Measurements from ENCODE around the gene NPHP4.
"Not testable (repeated sequence)": the region's sequence is repeated elsewhere in the genome, so short reads cannot be mapped to it uniquely, and the experiment has no call there.

NPHP4 gene

GRCh38 chr1:5907966-5908365 lies 84.3 kb downstream of the NPHP4 start:
- no peak for DNase-seq

- DNase-seq = no peak
Observed at GRCh38 chr1:5907386-5907785, 84.8 kb downstream of the NPHP4 start.

- no peak for DNase-seq
Observed at GRCh38 chr1:5906966-5907365, 85.3 kb downstream of the NPHP4 start.

GRCh38 chr1:5906116-5906515 lies 86.1 kb downstream of the NPHP4 start:
- DNase-seq = no peak

DNA sequence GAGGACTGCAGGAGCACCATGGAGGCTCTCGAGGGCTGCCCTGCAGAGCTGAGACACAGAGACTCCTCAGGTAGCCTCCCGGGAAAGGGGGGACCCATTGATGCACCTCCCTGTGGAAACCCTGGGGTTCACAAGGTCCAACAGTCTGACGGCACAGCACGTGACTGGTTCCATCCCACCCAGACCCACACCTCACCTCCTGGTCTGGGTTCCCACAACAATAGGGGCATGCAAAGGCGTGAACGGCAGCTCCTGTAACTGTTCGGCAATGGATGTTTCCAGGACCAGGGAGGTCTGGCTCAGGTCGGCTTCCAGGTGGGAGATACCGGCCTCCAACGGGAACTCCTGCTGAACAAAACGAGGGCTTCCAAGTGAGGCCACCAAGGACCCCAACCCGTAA lies 86.8 kb downstream of the NPHP4 start:
- DNase-seq = no peak

- DNase-seq = no peak
Observed at GRCh38 chr1:5904551-5904950, 87.7 kb downstream of the NPHP4 start.

DNA sequence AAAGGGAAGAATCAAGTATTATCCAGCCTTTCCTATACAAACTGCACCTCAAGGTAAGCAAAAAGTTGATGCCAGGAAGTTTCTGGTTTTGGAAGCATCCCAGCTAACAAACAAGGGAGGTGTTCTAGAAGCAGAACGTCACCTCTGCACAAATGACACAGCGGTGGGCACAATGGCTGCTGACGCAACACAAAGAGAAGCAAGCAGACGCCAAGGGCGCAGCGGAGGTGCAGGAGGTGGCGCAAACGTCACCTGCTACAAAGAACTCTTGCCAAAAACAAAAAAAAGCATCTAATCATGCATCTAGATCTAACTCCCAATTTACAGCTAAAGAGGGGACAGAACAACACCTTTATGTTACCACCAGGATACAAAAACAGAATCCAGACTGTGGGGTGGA lies 88.5 kb downstream of the NPHP4 start:
- DNase-seq = no peak

- no peak for DNase-seq
Observed at GRCh38 chr1:5903031-5903430, 89.2 kb downstream of the NPHP4 start.

DNA sequence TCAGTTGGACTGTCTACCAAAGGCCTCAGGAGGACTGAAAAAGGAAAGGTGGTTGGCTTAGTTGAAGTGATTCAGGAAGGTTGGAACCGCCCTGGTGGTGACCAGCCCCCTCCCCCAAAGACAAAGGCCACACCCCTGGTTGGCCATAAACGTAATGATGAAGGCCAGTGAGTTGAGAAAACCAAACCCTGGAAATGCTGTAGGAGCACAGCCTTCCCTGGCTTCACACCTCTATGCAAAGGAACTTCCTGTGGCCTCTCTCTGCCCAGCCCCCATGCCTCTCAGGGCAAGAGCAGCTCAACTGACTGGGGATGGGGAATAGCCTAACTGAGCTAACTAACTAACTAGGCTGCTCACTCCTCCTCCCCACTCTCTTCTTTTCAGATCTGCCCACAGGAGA lies 90.4 kb downstream of the NPHP4 start:
- DNase-seq = no peak

- DNase-seq = no peak
Observed at GRCh38 chr1:5901150-5901549, 91.1 kb downstream of the NPHP4 start.

DNA sequence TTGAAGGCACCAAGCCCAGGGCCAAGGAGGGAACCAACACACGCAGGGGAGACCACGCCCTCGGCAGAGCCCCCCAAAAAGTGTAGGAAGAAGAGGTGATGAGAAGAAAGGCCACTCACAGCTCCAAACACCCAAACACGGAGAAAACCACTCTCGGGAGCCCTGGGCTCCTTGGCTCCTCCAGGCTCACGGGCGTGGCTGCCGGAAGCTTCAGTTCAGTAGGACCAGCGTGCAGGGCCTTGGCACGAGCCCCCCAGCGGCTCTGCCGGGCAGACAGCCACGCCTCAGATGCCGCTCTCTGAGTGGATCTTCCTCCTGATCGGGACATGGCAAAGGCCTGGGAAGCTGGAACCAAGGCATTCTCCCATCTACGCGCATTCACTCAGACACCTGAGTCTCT lies 94.0 kb downstream of the NPHP4 start:
- DNase-seq = no peak

DNA sequence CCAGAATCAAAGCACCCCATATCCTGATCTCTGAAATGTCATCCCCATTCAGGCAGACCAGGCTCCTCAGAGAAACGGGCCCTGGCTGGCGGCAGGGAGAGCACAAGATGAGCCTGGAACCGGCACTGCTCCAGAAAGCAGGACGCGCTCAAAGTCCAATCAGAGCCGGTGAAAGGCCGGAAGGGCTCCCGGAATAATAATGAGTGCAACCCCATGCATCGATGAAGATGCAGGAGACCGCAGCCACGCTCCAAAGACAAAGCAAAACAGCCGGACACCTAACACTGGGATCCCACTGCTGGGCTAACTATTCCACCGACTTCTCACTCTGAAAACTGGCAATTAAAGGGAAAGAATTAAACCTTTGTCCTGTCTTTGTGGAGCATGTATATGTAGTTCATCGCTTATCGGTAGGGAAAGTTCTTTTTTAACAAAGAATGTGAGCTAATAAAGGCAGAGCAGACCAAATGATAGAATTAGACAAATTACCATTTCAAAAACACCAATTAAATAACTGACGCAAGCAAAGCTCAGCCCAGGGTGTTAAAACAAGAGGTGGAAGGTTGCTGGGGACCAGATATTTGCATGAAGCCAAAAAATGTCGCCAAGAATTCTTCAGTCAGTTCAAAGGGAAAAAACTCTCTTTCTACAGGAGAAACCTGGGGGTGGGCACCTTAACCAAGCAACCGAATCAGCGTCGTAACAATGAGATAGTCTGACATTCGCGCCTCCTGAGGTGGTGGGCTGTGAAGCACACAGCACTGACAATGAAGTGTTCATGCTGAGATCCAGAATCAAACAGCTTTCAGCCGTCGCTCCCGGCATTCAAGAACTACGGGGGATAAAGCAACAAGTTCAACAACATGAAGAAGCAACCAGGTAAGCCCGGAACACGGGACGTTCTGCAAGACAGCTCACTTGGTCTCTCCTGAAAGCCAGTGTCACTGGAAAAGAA lies 95.2 kb downstream of the NPHP4 start:
- no peak for DNase-seq

DNA sequence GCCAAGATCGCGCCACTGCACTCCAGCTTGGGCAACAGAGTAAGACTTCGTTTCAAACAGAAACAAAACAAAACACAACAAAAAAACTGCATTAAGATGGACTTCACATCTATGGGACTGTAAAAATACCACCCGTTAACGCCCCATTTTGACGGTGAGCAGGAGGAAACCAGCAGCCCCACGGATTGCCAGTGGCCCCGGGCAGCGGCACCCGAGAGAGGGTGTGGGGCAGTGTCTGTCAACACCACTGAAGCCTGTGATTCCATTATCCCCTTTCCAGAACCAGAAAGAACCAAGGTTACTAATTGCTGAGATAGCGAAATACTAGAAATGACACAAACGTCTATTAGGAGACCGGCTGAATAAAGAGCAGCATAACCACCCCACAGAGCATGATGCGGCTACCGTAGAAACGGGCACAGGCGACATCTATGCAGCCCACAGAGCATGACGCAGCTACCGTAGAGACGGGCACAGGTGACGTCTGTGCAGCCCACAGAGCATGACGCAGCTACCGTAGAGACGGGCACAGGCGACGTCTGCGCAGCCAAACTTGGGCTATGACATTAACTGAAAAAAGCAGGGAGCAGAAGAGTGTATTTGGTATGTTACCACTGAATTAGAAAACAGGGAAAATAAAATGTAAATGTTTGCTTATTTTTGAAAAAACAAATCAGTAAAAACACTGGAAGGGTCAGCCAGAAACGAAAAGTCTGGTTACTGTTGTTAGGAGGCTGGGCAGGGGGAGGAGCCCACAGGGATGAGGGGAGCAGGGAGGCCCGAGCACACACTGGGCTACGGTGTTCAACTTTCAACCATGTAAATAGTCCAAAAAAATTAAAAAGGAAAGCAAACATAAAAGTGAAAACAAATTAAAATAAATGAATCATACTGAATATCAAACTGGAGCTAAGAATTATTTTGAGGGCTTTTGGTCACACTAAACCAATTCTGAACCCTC lies 96.5 kb downstream of the NPHP4 start:
- no peak for DNase-seq

GRCh38 chr1:5893699-5894278 lies 98.4 kb downstream of the NPHP4 start:
- not testable (repeated sequence) for DNase-seq

DNA sequence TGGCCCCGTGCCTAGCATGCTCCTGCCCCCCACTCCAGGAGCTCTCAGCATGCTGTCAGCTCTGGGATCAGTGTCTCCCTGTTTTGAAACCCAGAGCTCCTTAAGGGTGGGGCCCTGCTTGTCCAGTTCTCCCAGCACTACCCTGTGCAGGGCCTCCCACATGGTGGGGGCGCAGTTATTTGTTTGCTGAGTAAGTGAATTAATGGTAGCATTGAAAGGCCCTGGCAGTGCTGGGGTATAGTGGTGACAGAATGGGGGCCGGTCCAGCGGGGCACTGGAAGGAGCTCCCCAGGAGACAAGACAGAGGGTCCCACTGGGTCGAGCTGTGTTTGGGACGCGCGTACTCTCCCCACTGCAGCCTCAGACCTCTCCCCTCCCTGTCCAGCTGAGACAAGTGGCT lies 99.9 kb downstream of the NPHP4 start:
- DNase-seq = no peak

DNA sequence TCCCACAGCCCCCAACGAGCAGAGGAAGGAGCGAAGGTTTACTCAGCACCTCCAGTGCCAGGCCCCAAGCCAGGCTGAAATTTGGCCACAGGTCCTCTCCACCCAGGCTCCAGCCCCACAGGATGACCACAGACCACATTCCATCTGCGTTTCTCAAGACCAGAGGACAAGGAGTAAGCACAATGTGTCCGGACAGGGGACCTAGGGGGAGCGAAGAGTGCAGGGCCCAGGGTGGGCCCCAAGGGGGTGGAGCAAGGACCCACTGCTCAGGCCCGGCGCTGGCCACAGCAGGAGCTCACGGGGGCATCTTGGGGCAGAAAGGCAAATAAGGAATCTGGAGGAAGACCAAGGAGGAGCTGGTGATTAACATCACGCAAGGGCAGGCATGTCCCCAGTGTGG lies 100.5 kb downstream of the NPHP4 start:
- DNase-seq = no peak

GRCh38 chr1:5891137-5891536 lies 101.1 kb downstream of the NPHP4 start:
- no peak for DNase-seq

DNA sequence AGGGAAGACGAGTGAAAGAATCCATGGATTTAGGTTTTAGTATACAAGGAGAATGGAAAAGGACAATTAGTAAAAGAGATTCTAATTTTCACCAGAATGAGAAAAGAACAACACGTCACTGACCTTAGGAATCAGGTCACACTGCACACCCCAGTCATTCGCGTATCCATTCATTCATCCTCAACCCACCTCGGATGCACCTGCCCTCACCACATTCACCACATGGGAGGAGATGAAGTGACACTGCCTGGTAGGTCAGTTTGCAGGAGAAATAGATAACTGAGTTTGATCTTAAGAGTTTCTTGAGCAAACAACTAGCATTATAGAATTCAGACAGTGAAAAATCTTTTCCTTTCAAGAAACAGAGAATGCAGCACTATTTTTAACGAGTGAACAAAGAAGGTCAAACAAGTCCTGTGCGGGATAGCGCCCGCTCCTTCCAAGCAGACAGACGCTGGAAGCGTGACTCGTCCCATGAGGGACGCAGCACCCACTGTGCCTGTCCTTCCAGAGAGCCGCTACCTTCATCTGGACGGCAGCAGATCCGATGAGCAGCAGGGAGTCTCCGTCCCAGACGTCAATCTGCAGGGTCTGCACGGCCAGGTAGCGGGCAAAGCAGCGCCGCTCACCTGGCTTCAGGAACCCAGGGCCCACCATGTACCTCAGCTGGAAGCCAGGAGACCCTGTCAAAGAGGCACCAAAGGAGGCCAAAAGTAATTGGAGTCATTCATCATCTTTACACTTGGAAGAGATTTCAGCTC lies 101.7 kb downstream of the NPHP4 start:
- no peak for DNase-seq

DNA sequence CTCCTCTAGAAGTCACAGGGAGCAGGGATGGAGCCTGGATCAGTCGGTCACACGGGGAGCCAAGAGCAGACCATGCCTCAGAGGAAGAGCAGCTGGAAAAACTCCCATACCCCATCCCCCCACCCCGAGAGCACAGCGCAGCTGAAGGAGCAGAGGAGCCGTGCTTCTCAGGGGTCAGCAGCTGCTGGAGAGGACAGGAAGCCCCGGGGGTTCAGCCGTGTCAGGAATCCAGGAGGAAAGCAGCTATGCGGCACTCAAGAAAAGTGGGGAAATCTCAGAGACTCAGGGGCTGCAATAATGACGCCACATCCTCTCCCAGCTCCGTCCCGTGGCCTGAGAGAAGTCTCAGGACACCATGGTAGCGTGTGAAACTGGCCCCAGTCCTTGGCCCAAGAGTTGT lies 102.3 kb downstream of the NPHP4 start:
- no peak for DNase-seq

- no peak for DNase-seq
Observed at GRCh38 chr1:5889462-5889861, 102.8 kb downstream of the NPHP4 start.

GRCh38 chr1:5888606-5889211 lies 103.5 kb downstream of the NPHP4 start:
- DNase-seq = no peak

DNA sequence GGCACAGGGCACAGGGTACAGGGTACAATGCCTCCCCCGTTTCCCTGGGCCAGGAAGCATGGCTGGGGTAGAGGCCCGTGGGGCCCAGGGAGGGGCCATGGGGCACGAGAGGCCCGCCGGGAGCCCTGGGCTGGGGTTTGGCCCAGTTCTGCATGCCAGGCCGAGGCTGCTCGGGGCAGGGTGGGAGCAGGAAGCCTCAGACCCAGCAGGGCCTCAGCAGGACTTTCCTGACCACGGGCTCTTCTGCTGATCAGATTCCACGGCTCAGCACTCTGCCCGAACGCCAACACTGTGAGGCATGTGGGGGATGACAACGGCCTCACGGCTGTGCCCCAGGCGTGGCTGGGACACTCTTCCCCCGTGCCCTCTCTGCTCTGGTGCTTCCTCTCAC lies 104.3 kb downstream of the NPHP4 start:
- no peak for DNase-seq
